Endothelial cell of umbilical vein (primary cell): Measurements from ENCODE around the gene S100A3.

Source experiments
- CTCF ChIP-seq, 2 donors: IDR thresholded peaks; 1 replicate in 1 of 2; 2 replicates in 1 of 2; pipeline ENCODE4 v1.5.1; 2011; ENCODE audit warnings: low read length in 2 of 2, mild to moderate bottlenecking in 2 of 2, moderate library complexity in 2 of 2, control low read depth in 1 of 2, inconsistent platforms in 1 of 2, low read depth in 1 of 2; ENCODE audit not compliant: insufficient read depth in 1 of 2; ENCODE audit errors: extremely low read depth in 1 of 2
- EZH2 ChIP-seq: IDR thresholded peaks from 2 replicates; pipeline ENCODE4 v1.6.1; 2012; ENCODE audit warnings: borderline replicate concordance, low read depth, mild to moderate bottlenecking, moderate library complexity, low read length, inconsistent platforms; ENCODE audit not compliant: severe bottlenecking
- POLR2A ChIP-seq: IDR thresholded peaks from 2 replicates; pipeline ENCODE4 v1.6.1; 2012; ENCODE audit warnings: low read depth, mild to moderate bottlenecking, control low read depth, low read length

GRCh38 chr1:153498746-153499145 is 50.3 kb downstream of the S100A3 start:
- TF ChIP-seq CTCF (IDR thresholded peaks at IDR 0.05; ENCODE audit: extremely low read depth in 1 of 2, insufficient read depth in 1 of 2, low read depth in 1 of 2, low read length in 2 of 2) = no peak
- no peak for TF ChIP-seq POLR2A
- TF ChIP-seq EZH2 = no peak
